Lung (tissue), 16 donors: ENCODE measurements around the gene ANKRD62. TPM values are rescaled to one million over a fixed set of nuclear protein-coding genes. Genes with fewer than 3 reads are reported as not detected.

Experiments used
- ATAC-seq: fragments of 200-7000 bp; cut with Tn5 transposase; one replicate; pipeline ENCODE4 v1.9.1; 2020; ENCODE audit warnings: moderate number of reproducible peaks; ENCODE audit not compliant: insufficient read depth, low FRiP score
- DNase-seq, 3 donors: peaks; one replicate each; pipeline ENCODE4 v3.0.0-alpha.2; 2013 to 2017
- H3K27ac ChIP-seq, 2 donors: one replicate each; pipeline ENCODE4 v1.5.1; 2013; ENCODE audit warnings: mild to moderate bottlenecking in 2 of 2, moderate library complexity in 2 of 2, control low read depth in 1 of 2, inconsistent platforms in 1 of 2, low read depth in 1 of 2, low read length in 1 of 2
- H3K27me3 ChIP-seq, 3 donors: one replicate each; pipeline ENCODE4 v1.5.1; 2013; ENCODE audit warnings: low read length in 2 of 3; ENCODE audit not compliant: control insufficient read depth in 3 of 3, insufficient read depth in 3 of 3
- H3K36me3 ChIP-seq, 4 donors: one replicate each; pipeline ENCODE4 v1.5.1; 2013; ENCODE audit warnings: low read length in 4 of 4, mild to moderate bottlenecking in 1 of 4, moderate library complexity in 1 of 4; ENCODE audit not compliant: control insufficient read depth in 4 of 4, insufficient read depth in 4 of 4
- H3K4me1 ChIP-seq, 5 donors: one replicate each; pipeline ENCODE4 v1.5.1; 2013; ENCODE audit warnings: low read length in 5 of 5, mild to moderate bottlenecking in 2 of 5, moderate library complexity in 1 of 5; ENCODE audit not compliant: control insufficient read depth in 5 of 5, insufficient read depth in 5 of 5
- H3K4me3 ChIP-seq: one replicate; pipeline ENCODE4 v1.5.1; 2013; ENCODE audit warnings: mild to moderate bottlenecking, control low read depth, moderate library complexity
- H3K9ac ChIP-seq, 2 donors: one replicate each; pipeline ENCODE4 v1.5.1; 2013; ENCODE audit warnings: low read length in 2 of 2, control low read depth in 1 of 2; ENCODE audit not compliant: insufficient read depth in 1 of 2
- H3K9me3 ChIP-seq, 4 donors: one replicate each; pipeline ENCODE4 v1.5.1; 2013; ENCODE audit warnings: low read length in 3 of 4, mild to moderate bottlenecking in 1 of 4, moderate library complexity in 1 of 4; ENCODE audit not compliant: control insufficient read depth in 4 of 4, insufficient read depth in 3 of 4
- WGBS, 2 donors: extraction: QIAGEN DNeasy Blood & Tissue Kit; methylation state at CpG; one replicate each; pipeline ENCODE4 v1.1.7; 2013; 5-methylcytosine and 5-hydroxymethylcytosine counted together
- long read RNA-seq, 5 donors: transcript quantifications; one replicate each; lab custom pipeline, GENCODE V29; 2026
- polyA plus RNA-seq, 2 donors: library from polyadenylated mRNA; stranded (reverse); fragments of 200-250 nt; gene quantifications; one replicate each; pipeline ENCODE4 v1.2.1, GENCODE V29; 2013
- total RNA-seq, 2 donors: library from RNA; depleted of rRNA in 1 of 2; stranded (reverse); fragments of >200 nt in 1 of 2; gene quantifications; one replicate each; pipeline ENCODE4 v1.2.1, GENCODE V29; 2014 to 2021
- TF ChIP-seq, protein P1 (sequence below): IDR thresholded peaks from 2 replicates; pipeline ENCODE4 v1.5.1; 2012; ENCODE audit warnings: mild to moderate bottlenecking; ENCODE audit errors: control extremely low read depth, extremely low read depth
- donor health status: control.
- donor health status: control.
- donor health status: Bipolar disorder and iron deficiency.
- donor health status: healthy.
- donor health status: DM: yes; HTN: yes; CAD: no.

ANKRD62 gene
- total RNA-seq, result under 1 TPM; 0.06 to 0.09 TPM
- under 1 TPM in 1 of 2 donors, not detected in 1; 0.12 TPM for polyA plus RNA-seq
- long read RNA-seq, donor 1, result 0 reads
- long read RNA-seq, donor 2, result 0 reads
- long read RNA-seq, donor 3, result 0 reads
- long read RNA-seq, donor 4, result 0 reads
- long read RNA-seq, donor 5, result 0 reads

GRCh38 chr18:12093520-12094257 is at the start of gene ANKRD62:
ANKRD62 (plus strand) TSS chr18:12093843; CDS start chr18:12094018, 175 bp downstream.
- H3K4me1 ChIP-seq, result no peaks in the 10 kb centered on the region
- peaks cover 0 to 3% (median 0%) of the 10 kb centered on the region in 3 donors for H3K27me3 ChIP-seq
- no peak within 1 kb of the TSS for H3K27ac ChIP-seq
- TF ChIP-seq, protein P1, sequence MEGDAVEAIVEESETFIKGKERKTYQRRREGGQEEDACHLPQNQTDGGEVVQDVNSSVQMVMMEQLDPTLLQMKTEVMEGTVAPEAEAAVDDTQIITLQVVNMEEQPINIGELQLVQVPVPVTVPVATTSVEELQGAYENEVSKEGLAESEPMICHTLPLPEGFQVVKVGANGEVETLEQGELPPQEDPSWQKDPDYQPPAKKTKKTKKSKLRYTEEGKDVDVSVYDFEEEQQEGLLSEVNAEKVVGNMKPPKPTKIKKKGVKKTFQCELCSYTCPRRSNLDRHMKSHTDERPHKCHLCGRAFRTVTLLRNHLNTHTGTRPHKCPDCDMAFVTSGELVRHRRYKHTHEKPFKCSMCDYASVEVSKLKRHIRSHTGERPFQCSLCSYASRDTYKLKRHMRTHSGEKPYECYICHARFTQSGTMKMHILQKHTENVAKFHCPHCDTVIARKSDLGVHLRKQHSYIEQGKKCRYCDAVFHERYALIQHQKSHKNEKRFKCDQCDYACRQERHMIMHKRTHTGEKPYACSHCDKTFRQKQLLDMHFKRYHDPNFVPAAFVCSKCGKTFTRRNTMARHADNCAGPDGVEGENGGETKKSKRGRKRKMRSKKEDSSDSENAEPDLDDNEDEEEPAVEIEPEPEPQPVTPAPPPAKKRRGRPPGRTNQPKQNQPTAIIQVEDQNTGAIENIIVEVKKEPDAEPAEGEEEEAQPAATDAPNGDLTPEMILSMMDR, result no peak
- H3K9ac ChIP-seq, result no peak within 1 kb of the TSS
- DNase-seq (no peak), ATAC-seq (no peak)
- WGBS, 2 donors, result 92 to 94% methylated on average over 50 of the region's 50 CpGs
- H3K9me3 ChIP-seq, result peaks cover 0 to 6% (median 0%) of the 10 kb centered on the region in 4 donors
- no peak within 1 kb of the TSS for H3K4me3 ChIP-seq
- H3K36me3 ChIP-seq, result no peaks in the 10 kb centered on the region

DNA sequence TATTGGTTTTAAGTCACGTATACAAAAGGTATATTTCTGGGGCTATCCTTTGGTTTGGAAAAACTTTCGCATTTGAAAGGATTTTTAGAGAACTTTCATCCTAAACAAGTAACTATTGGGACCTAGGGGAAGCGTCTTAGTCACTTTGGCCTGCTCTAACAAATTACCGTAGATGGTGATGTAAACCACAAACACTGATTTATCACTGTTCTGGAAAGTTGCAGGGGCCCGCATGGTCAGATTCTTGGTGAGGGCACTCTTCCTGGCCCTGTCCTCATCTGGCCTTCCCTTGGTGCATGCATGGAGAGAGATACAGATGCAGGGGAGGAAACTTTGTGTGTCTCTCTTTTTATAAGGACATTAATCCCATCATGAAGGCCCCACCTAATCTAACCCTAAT is 49.1 kb upstream of the ANKRD62 start:
- DNase-seq (no peak), ATAC-seq (no peak)
- no peaks in the 10 kb centered on the region for H3K9me3 ChIP-seq
- H3K27me3 ChIP-seq, result no peaks in the 10 kb centered on the region
- H3K4me1 ChIP-seq, result no peaks in the 10 kb centered on the region
- H3K4me3 ChIP-seq, result no peak overlapping the region
- H3K36me3 ChIP-seq, result no peaks in the 10 kb centered on the region
- WGBS, 2 donors, result 71 to 92% methylated on average over 5 of the region's 5 CpGs
- no peak overlapping the region for H3K27ac ChIP-seq
- TF ChIP-seq, protein P1, result no peak
- H3K9ac ChIP-seq, result no peak overlapping the region

DNA sequence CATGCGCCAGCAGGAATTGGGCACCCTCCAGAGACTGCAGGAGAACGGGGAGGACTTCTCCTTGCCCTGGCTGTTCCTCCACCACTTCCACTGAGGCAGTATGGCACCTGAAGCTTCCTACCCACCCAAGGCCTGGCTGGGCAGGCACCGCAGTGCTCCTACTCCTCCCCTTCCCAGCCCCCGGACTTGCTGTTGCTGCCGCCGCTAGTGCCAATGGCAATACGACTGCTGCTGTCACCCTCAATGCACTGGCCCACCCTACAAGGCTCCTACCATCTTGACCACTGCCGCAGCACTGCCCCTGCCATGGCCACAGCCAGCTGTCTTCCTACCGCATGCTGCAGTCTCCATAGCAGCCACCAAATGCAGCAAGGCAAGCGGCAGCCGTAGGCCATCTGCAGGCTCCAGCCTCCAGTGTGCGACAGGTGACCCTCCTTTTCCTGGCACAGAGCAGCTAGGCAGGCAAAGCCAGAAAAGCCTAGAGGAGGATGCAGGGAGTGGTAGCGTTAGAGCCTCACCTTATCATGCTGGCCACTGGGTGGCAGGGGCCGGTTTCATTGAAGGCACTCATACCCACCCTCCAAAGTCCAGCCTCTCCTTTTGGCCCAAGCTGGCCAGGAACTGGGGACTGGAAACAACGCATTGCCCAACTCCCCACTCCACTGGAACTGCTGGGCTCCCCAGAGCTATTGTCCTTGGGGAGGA is 47.4 kb upstream of the ANKRD62 start:
- Histone ChIP-seq H3K36me3 (no peaks in the 10 kb centered on the region), H3K4me3 (no peak overlapping the region), H3K27ac (no peak overlapping the region), H3K9me3 (no peaks in the 10 kb centered on the region), H3K4me1 (no peaks in the 10 kb centered on the region), H3K27me3 (no peaks in the 10 kb centered on the region), H3K9ac (no peak overlapping the region)
- no peak for ATAC-seq
- DNase-seq, result no peak
- TF ChIP-seq, protein P1, result no peak
- 85 to 92% methylated on average over 15 of the region's 15 CpGs for WGBS, 2 donors
